COLO829 (cell line): Measurements from ENCODE around the gene BAG2.

ENCODE experiments used
- DNase-seq: peaks from one replicate; pipeline ENCODE4 v3.0.0; 2012; ENCODE audit warnings: low spot score

Gene BAG2

GRCh38 chr6:57172136-57173055 is at the start of gene BAG2:
BAG2 (plus strand) TSS chr6:57172326; CDS start chr6:57172698, 372 bp downstream.
- peak; percentile 61 for DNase-seq

- DNase-seq: no peak
Measured at GRCh38 chr6:57123111-57123510, 49.0 kb upstream of the BAG2 start.

- DNase-seq: no peak
Measured at GRCh38 chr6:57127763-57128162, 44.4 kb upstream of the BAG2 start.

GRCh38 chr6:57130661-57131177 is 41.4 kb upstream of the BAG2 start:
- DNase-seq: no peak

GRCh38 chr6:57134954-57135353 is 37.2 kb upstream of the BAG2 start:
- DNase-seq: no peak

- DNase-seq: no peak
Measured at GRCh38 chr6:57135885-57136284, 36.2 kb upstream of the BAG2 start.

GRCh38 chr6:57137350-57137749 is 34.8 kb upstream of the BAG2 start:
- no peak for DNase-seq

GRCh38 chr6:57138026-57138425 is 34.1 kb upstream of the BAG2 start:
- no peak for DNase-seq

GRCh38 chr6:57141451-57142177 is 30.5 kb upstream of the BAG2 start:
- DNase-seq: no peak

GRCh38 chr6:57142178-57142525 is 30.0 kb upstream of the BAG2 start:
- DNase-seq: no peak

GRCh38 chr6:57143690-57144089 is 28.4 kb upstream of the BAG2 start:
- DNase-seq: no peak

- no peak for DNase-seq
Measured at GRCh38 chr6:57147401-57147800, 24.7 kb upstream of the BAG2 start.

- no peak for DNase-seq
Measured at GRCh38 chr6:57147955-57148858, 23.9 kb upstream of the BAG2 start.

- DNase-seq: no peak
Measured at GRCh38 chr6:57158658-57159057, 13.5 kb upstream of the BAG2 start.

- DNase-seq: no peak
Measured at GRCh38 chr6:57159127-57159526, 13.0 kb upstream of the BAG2 start.

- no peak for DNase-seq
Measured at GRCh38 chr6:57162028-57162427, 10.1 kb upstream of the BAG2 start.

- DNase-seq: no peak
Measured at GRCh38 chr6:57162516-57162915, 9.6 kb upstream of the BAG2 start.

- DNase-seq: no peak
Measured at GRCh38 chr6:57163956-57164355, 8.2 kb upstream of the BAG2 start.

GRCh38 chr6:57165080-57165479 is 7.0 kb upstream of the BAG2 start:
- no peak for DNase-seq

GRCh38 chr6:57173056-57173885 is 1.1 kb downstream of the BAG2 start:
- DNase-seq: no peak

- DNase-seq: peak; percentile 33
Measured at GRCh38 chr6:57173886-57174510, 1.9 kb downstream of the BAG2 start.
